Calu3 (cell line): ENCODE data around the gene SLAMF1. TPM values are rescaled to one million over a fixed set of nuclear protein-coding genes. Genes with fewer than 3 reads are reported as not detected.
"Not testable (repeated sequence)": the region's sequence is repeated elsewhere in the genome, so short reads cannot be mapped to it uniquely, and the experiment has no call there.

Experiments used
- BruUV-seq: library from RNA; stranded (reverse); fragments of 400-500 nt; replicated peaks from 2 replicates; lab custom pipeline; 2021; lab: Mats Ljungman, UMichigan
- CTCF ChIA-PET: fragments of 300-600 bp; sonication (Branson Sonifier 250); formaldehyde crosslinking; loops from one replicate; lab custom pipeline; 2022; ENCODE audit warnings: antibody characterized with exemption; lab: Charles Lee
- DNase-seq: peaks from one replicate; pipeline ENCODE4 v3.0.0; 2022
- H3K27ac Mint-ChIP-seq: one replicate; pipeline ENCODE4 v1.8.0; 2022; ENCODE audit warnings: mixed read lengths; ENCODE audit not compliant: unreplicated experiment
- H3K27me3 Mint-ChIP-seq: one replicate; pipeline ENCODE4 v1.8.0; 2022; ENCODE audit warnings: mixed read lengths; ENCODE audit not compliant: unreplicated experiment
- H3K36me3 Mint-ChIP-seq: one replicate; pipeline ENCODE4 v1.8.0; 2022; ENCODE audit warnings: mild to moderate bottlenecking, moderate library complexity, mixed read lengths; ENCODE audit not compliant: insufficient read depth, unreplicated experiment
- H3K4me1 Mint-ChIP-seq: one replicate; pipeline ENCODE4 v1.8.0; 2022; ENCODE audit warnings: mild to moderate bottlenecking, low read depth, mixed read lengths; ENCODE audit not compliant: unreplicated experiment
- H3K4me3 Mint-ChIP-seq: one replicate; pipeline ENCODE4 v1.8.0; 2022; ENCODE audit warnings: mild to moderate bottlenecking, low read depth, moderate library complexity, mixed read lengths; ENCODE audit not compliant: unreplicated experiment
- H3K9me3 Mint-ChIP-seq: one replicate; pipeline ENCODE4 v1.8.0; 2022; ENCODE audit warnings: low read depth, mixed read lengths; ENCODE audit not compliant: unreplicated experiment
- intact Hi-C: fragments of 100-400 bp; cut with micrococcal nuclease; formaldehyde crosslinking; loops from one replicate; pipeline ENCODE4 v1.10.0; 2022; ENCODE audit not compliant: unreplicated experiment
- total RNA-seq: library from RNA; stranded (reverse); gene quantifications from 2 replicates; pipeline ENCODE4 v1.2.3, GENCODE V29; 2022
- TF ChIP-seq, protein P1 (sequence below): fragments of 200-600 bp; IDR thresholded peaks from one replicate; pipeline ENCODE4 v1.8.0; 2022; ENCODE audit warnings: antibody characterized with exemption; ENCODE audit not compliant: unreplicated experiment

SLAMF1 gene
- total RNA-seq, 1 experiment from 2014 or later = not detected

DNA sequence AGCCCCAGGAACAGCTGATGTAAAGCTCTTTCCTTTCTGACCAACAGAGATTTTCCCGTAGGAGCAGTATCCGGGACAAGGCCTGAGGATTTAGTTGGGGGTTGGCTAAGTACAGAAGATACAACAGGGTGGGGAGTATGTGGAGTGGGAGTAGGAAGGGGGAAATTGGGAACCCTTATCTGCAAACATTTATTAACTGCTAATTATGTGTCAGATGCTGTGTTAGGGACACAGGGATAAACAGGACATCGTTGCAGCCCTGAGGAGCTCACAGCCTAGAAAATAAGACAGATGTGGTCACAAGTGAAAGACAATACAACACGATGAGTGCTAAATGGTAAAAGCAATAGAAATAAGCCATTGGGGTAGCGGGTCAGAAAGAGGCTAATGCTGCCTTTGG lies 79.5 kb downstream of the SLAMF1 start:
- BruUV-seq = no TSS peak
- intact Hi-C loops = no loop called here
- Mint-ChIP-seq H3K9me3 (no peaks in the 10 kb centered on the region), H3K27ac (no peak overlapping the region), H3K36me3 (no peaks in the 10 kb centered on the region), H3K27me3 (peaks cover 45% of the 10 kb centered on the region), H3K4me3 (no peak overlapping the region), H3K4me1 (no peaks in the 10 kb centered on the region)
- TF ChIP-seq, protein P1, sequence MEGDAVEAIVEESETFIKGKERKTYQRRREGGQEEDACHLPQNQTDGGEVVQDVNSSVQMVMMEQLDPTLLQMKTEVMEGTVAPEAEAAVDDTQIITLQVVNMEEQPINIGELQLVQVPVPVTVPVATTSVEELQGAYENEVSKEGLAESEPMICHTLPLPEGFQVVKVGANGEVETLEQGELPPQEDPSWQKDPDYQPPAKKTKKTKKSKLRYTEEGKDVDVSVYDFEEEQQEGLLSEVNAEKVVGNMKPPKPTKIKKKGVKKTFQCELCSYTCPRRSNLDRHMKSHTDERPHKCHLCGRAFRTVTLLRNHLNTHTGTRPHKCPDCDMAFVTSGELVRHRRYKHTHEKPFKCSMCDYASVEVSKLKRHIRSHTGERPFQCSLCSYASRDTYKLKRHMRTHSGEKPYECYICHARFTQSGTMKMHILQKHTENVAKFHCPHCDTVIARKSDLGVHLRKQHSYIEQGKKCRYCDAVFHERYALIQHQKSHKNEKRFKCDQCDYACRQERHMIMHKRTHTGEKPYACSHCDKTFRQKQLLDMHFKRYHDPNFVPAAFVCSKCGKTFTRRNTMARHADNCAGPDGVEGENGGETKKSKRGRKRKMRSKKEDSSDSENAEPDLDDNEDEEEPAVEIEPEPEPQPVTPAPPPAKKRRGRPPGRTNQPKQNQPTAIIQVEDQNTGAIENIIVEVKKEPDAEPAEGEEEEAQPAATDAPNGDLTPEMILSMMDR = no peak
- no peak for DNase-seq
- CTCF ChIA-PET = no interaction called here

DNA sequence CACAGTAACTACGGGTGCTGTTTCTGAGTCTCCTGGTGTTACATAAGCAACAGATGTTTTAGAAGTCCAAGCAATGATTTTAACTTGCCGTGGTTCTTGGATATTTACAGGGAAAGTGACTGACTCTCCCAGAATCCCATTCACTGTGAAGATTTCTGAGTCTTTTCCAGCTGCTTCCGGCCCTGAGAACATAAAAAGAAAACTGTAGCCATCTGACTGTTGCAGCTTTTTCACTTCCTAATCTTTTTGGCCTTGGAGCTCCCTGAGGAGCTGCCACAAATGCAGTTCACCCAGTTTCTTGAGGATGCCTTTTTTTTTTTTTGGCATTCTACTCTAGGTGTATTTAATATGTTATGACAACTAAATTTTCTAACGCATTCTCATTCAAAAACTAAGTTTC lies 81.3 kb downstream of the SLAMF1 start:
- no peaks in the 10 kb centered on the region for H3K9me3 Mint-ChIP-seq
- no peak overlapping the region for H3K4me3 Mint-ChIP-seq
- TF ChIP-seq, protein P1 = no peak
- H3K27me3 Mint-ChIP-seq = peaks cover 42% of the 10 kb centered on the region
- BruUV-seq = no TSS peak
- H3K4me1 Mint-ChIP-seq = no peaks in the 10 kb centered on the region
- no peaks in the 10 kb centered on the region for H3K36me3 Mint-ChIP-seq
- no peak for DNase-seq
- no peak overlapping the region for H3K27ac Mint-ChIP-seq
- CTCF ChIA-PET = no interaction called here
- intact Hi-C loops = no loop called here

DNA sequence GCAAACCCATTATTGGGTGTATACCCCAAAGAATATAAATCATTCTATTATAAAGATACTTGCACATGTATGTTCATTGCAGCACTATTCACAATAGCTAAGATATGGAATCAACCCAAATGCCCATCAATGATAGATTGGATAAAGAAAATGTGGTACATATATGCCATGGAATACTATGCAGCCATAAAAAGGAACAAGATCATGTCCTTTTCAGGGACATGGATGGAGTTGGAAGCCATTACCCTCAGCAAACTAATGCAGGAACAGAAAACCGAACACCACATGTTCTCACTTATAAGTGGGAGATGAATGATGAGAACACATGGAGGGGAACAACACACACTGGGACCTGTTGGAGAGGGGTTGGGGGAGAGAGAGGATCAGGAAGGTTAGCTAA lies 83.6 kb downstream of the SLAMF1 start:
- H3K4me3 Mint-ChIP-seq, DNase-seq, H3K27ac Mint-ChIP-seq, H3K9me3 Mint-ChIP-seq, H3K4me1 Mint-ChIP-seq, intact Hi-C loops, CTCF ChIA-PET, H3K36me3 Mint-ChIP-seq, BruUV-seq: not testable (repeated sequence)
- peaks cover 50% of the 10 kb centered on the region for H3K27me3 Mint-ChIP-seq

DNA sequence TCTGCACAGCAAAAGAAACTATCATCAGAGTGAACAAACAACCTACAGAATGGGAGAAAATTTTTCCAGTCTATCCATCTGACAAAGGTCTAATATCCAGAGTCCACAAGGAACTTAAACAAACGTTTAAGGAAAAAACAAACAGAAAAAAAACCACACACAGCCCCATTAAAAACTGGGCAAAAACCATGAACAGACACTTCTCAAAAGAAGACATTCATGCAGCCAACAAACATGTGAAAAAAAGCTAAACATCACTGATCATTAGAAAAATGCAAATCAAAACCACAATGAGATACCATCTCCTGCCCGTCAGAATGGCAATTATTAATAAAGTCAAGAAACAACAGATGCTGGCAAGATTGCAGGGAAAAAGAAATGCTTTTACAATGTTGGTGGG lies 84.1 kb downstream of the SLAMF1 start:
- H3K4me3 Mint-ChIP-seq, H3K4me1 Mint-ChIP-seq, DNase-seq, H3K9me3 Mint-ChIP-seq, H3K27ac Mint-ChIP-seq, H3K36me3 Mint-ChIP-seq, CTCF ChIA-PET, intact Hi-C loops, BruUV-seq: not testable (repeated sequence)
- H3K27me3 Mint-ChIP-seq = peaks cover 55% of the 10 kb centered on the region

DNA sequence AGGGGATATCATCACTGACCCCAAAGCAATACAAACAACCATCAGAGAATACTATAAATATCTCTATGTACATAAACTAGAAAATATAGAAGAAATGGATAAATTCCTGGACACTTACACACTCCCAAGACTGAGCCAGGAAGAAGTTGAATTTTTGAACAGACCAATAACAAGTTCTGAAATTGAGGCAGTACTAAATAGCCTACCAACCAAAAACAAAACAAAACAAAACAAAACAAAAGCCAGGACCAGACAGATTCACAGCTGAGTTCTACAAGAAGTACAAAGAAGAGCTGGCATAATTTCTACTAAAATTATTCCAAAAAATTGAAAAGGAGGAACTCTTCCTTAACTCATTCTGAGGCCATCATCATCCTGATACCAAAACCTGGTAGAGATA lies 86.0 kb downstream of the SLAMF1 start:
- intact Hi-C loops = no loop called here
- TF ChIP-seq, protein P1 = no peak
- H3K4me1 Mint-ChIP-seq = no peaks in the 10 kb centered on the region
- no peak overlapping the region for H3K4me3 Mint-ChIP-seq
- BruUV-seq = no TSS peak
- CTCF ChIA-PET = interaction anchor here (0.6 kb wide), 2 partner anchors 28 to 478 kb away, joined by 3 to 5 read pairs; no protein-coding TSS in a partner anchor
- no peak overlapping the region for H3K27ac Mint-ChIP-seq
- DNase-seq = no peak
- peaks cover 55% of the 10 kb centered on the region for H3K27me3 Mint-ChIP-seq
- no peaks in the 10 kb centered on the region for H3K9me3 Mint-ChIP-seq
- no peaks in the 10 kb centered on the region for H3K36me3 Mint-ChIP-seq
